Esophagus (tissue), 2 donors: ENCODE data around the gene FZD2. TPM values are rescaled to one million over a fixed set of nuclear protein-coding genes. Genes with fewer than 3 reads are reported as not detected.
"Not testable (repeated sequence)": the region's sequence is repeated elsewhere in the genome, so short reads cannot be mapped to it uniquely, and the experiment has no call there.

Experiments used
- H3K27ac ChIP-seq, 2 donors: one replicate each; pipeline ENCODE4 v1.5.1; 2013; ENCODE audit warnings: low read depth in 2 of 2, mild to moderate bottlenecking in 2 of 2, inconsistent platforms in 1 of 2, low read length in 1 of 2, moderate library complexity in 1 of 2
- H3K27me3 ChIP-seq, 2 donors: one replicate each; pipeline ENCODE4 v1.6.1; 2013; ENCODE audit warnings: low read length in 2 of 2, control low read depth in 1 of 2, mild to moderate bottlenecking in 1 of 2; ENCODE audit not compliant: insufficient read depth in 2 of 2, control insufficient read depth in 1 of 2
- H3K36me3 ChIP-seq, 2 donors: one replicate each; pipeline ENCODE4 v1.6.1; 2013; ENCODE audit warnings: low read length in 1 of 2; ENCODE audit not compliant: control insufficient read depth in 2 of 2, insufficient read depth in 2 of 2
- H3K4me1 ChIP-seq, 2 donors: one replicate each; pipeline ENCODE4 v1.6.1; 2013; ENCODE audit warnings: low read length in 1 of 2; ENCODE audit not compliant: control insufficient read depth in 2 of 2, insufficient read depth in 2 of 2
- H3K4me3 ChIP-seq, 2 donors: one replicate each; pipeline ENCODE4 v1.5.1; 2013; ENCODE audit warnings: low read length in 2 of 2, mild to moderate bottlenecking in 2 of 2, low read depth in 1 of 2, moderate library complexity in 1 of 2
- H3K9me3 ChIP-seq, 2 donors: one replicate each; pipeline ENCODE4 v1.6.1; 2013; ENCODE audit warnings: mild to moderate bottlenecking in 2 of 2, low read depth in 1 of 2, low read length in 1 of 2, moderate library complexity in 1 of 2; ENCODE audit not compliant: control insufficient read depth in 2 of 2, insufficient read depth in 1 of 2
- WGBS, 2 donors: extraction: QIAGEN DNeasy Blood & Tissue Kit; methylation state at CpG; one replicate each; pipeline ENCODE4 v1.1.7; 2013; 5-methylcytosine and 5-hydroxymethylcytosine counted together
- polyA plus RNA-seq, 2 donors: library from polyadenylated mRNA; stranded (reverse); fragments of 200-250 nt; gene quantifications; one replicate each; pipeline ENCODE4 v1.2.3, GENCODE V29; 2013
- donor health status: healthy with polysubstance abuse.
- donor health status: Bipolar disorder and iron deficiency.

FZD2 gene
- polyA plus RNA-seq, 2 donors, result 0.37 to 0.54 TPM

GRCh38 chr17:44572801-44573200 is 15.5 kb downstream of the FZD2 start:
- no peaks in the 10 kb centered on the region for H3K36me3 ChIP-seq

DNA sequence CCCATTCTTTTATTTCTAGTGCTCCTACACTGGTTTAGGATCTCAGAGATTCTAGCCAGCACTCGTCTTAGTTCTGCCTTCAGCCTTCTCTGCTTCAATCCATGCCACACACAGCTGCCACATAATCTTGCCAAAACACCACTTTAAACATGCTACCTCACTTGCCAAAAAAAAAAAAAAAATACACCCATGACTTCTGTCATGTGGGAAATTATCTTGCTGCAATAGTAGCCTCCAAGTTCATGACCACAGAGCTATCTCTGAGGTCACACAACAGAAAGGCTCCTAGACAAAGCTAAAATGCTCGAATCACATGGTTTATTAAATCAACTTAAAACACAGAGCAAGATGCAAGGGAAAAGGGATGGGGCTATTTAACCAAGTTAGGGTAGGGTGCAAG is 18.1 kb downstream of the FZD2 start:
- Histone ChIP-seq H3K27me3 (peaks cover 0 to 2% of the 10 kb centered on the region in 2 donors), H3K4me3 (no peak overlapping the region), H3K4me1 (no peaks in the 10 kb centered on the region), H3K9me3 (no peaks in the 10 kb centered on the region), H3K27ac (no peak overlapping the region), H3K36me3 (no peaks in the 10 kb centered on the region)
- 32 to 50% methylated on average over 2 of the region's 2 CpGs for WGBS, 2 donors

More at GRCh38 chr17:44572801-44573200, 15.5 kb downstream of the FZD2 start:
- H3K4me3 ChIP-seq, result no peak overlapping the region
- H3K9me3 ChIP-seq, result no peaks in the 10 kb centered on the region
- H3K27me3 ChIP-seq, result no peaks in the 10 kb centered on the region
- H3K27ac ChIP-seq, result no peak overlapping the region
- no peaks in the 10 kb centered on the region for H3K4me1 ChIP-seq
- WGBS, 2 donors, result 78 to 80% methylated on average over 2 of the region's 2 CpGs

- H3K4me3 ChIP-seq, result no peak overlapping the region
- H3K4me1 ChIP-seq, result no peaks in the 10 kb centered on the region
- peaks cover 0 to 2% of the 10 kb centered on the region in 2 donors for H3K27me3 ChIP-seq
- H3K27ac ChIP-seq, result no peak overlapping the region
- H3K9me3 ChIP-seq, result no peaks in the 10 kb centered on the region
- H3K36me3 ChIP-seq, result no peaks in the 10 kb centered on the region
- whole genome bisulfite sequencing, 2 donors, result 72 to 74% methylated on average over 4 of the region's 4 CpGs
Observed at GRCh38 chr17:44578947-44579346, 21.7 kb downstream of the FZD2 start.

DNA sequence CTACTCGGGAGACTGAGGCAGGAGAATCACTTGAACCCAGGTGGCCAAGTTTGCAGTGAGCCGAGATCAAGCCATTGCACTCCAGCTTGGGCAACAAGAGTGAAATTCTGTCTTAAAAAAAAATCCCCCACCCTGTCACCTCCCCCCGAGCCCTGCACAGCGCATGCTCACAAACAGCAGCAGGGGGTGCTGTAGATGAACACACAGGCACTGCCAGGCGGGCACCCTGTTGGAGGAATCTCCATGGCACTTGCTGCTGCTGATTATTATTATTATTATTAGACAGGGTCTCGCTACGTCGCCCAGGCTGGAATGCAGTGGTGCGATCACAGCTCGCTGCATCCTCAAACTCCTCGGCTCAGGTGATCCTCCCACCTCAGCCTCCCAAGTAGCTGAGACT is 24.6 kb downstream of the FZD2 start:
- H3K4me3 ChIP-seq, result no peak overlapping the region
- WGBS, 2 donors, result 82 to 84% methylated on average over 11 of the region's 11 CpGs
- no peak overlapping the region for H3K27ac ChIP-seq
- no peaks in the 10 kb centered on the region for H3K36me3 ChIP-seq
- peaks cover 0 to 2% of the 10 kb centered on the region in 2 donors for H3K27me3 ChIP-seq
- no peaks in the 10 kb centered on the region for H3K9me3 ChIP-seq
- H3K4me1 ChIP-seq, result no peaks in the 10 kb centered on the region

GRCh38 chr17:44584443-44584842 is 27.2 kb downstream of the FZD2 start:
- no peaks in the 10 kb centered on the region for H3K27me3 ChIP-seq
- no peak overlapping the region for H3K4me3 ChIP-seq
- no peak overlapping the region for H3K27ac ChIP-seq
- 78 to 87% methylated on average over 13 of the region's 13 CpGs for whole genome bisulfite sequencing, 2 donors
- H3K36me3 ChIP-seq, result no peaks in the 10 kb centered on the region
- H3K9me3 ChIP-seq, result no peaks in the 10 kb centered on the region
- H3K4me1 ChIP-seq, result peaks cover 0 to 4% of the 10 kb centered on the region in 2 donors

GRCh38 chr17:44585315-44585714 is 28.0 kb downstream of the FZD2 start:
- WGBS, 2 donors, result 64 to 70% methylated on average over 7 of the region's 7 CpGs
- Histone ChIP-seq H3K9me3 (no peaks in the 10 kb centered on the region), H3K27ac (no peak overlapping the region), H3K4me1 (peaks cover 0 to 4% of the 10 kb centered on the region in 2 donors), H3K27me3 (no peaks in the 10 kb centered on the region), H3K36me3 (no peaks in the 10 kb centered on the region), H3K4me3 (no peak overlapping the region)

- H3K36me3 ChIP-seq, result no peaks in the 10 kb centered on the region
- H3K27me3 ChIP-seq, result no peaks in the 10 kb centered on the region
- no peak overlapping the region for H3K4me3 ChIP-seq
- 19 to 26% methylated on average over 2 of the region's 2 CpGs for WGBS, 2 donors
- peaks cover 0 to 4% of the 10 kb centered on the region in 2 donors for H3K4me1 ChIP-seq
- H3K27ac ChIP-seq, result no peak overlapping the region
- no peaks in the 10 kb centered on the region for H3K9me3 ChIP-seq
Observed at GRCh38 chr17:44587339-44587738, 30.1 kb downstream of the FZD2 start.

GRCh38 chr17:44589316-44590071 is 32.2 kb downstream of the FZD2 start:
- Histone ChIP-seq H3K27me3 (no peaks in the 10 kb centered on the region), H3K4me1 (peaks cover 0 to 4% of the 10 kb centered on the region in 2 donors), H3K9me3 (no peaks in the 10 kb centered on the region), H3K36me3 (no peaks in the 10 kb centered on the region), H3K27ac (no peak overlapping the region), H3K4me3 (no peak overlapping the region)
- whole genome bisulfite sequencing, 2 donors, result 62 to 64% methylated on average over 10 of the region's 10 CpGs

- H3K9me3 ChIP-seq, H3K36me3 ChIP-seq, H3K27me3 ChIP-seq, H3K27ac ChIP-seq, H3K4me1 ChIP-seq, H3K4me3 ChIP-seq: not testable (repeated sequence)
- 96 to 98% methylated on average over 1 of the region's 1 CpG for WGBS, 2 donors
Observed at GRCh38 chr17:44590072-44590462, 32.8 kb downstream of the FZD2 start.

DNA sequence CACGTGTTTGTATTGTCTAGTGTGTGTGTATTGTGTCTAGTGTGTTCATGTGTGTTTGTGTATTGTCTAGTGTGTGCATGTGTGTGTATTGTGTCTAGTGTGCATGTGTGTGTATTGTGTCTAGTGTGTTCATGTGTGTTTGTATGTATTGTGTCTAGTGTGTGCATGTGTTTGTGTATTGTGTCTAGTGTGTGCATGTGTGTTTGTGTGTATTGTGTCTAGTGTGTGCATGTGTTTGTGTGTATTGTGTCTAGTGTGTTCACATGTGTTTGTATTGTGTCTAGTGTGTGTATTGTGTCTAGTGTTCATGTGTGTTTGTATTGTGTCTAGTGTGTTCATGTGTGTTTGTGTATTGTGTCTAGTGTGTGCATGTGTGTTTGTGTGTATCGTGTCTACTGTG is 33.5 kb downstream of the FZD2 start:
- not testable (repeated sequence) for H3K27me3 ChIP-seq, H3K9me3 ChIP-seq, H3K4me3 ChIP-seq, H3K27ac ChIP-seq, H3K4me1 ChIP-seq, H3K36me3 ChIP-seq
- 71 to 75% methylated on average over 2 of the region's 2 CpGs for WGBS, 2 donors
